NCI-H226 (cell line): ENCODE data around the gene RIPK3.
"Not testable (repeated sequence)": the region's sequence is repeated elsewhere in the genome, so short reads cannot be mapped to it uniquely, and the experiment has no call there.

Source experiments
- DNase-seq: peaks from one replicate; pipeline ENCODE4 v3.0.0-alpha.2; 2015

Gene RIPK3

GRCh38 chr14:24340606-24341005 is 815 bp upstream of the RIPK3 start:
- no peak for DNase-seq

GRCh38 chr14:24338843-24339242 is 948 bp downstream of the RIPK3 start:
- no peak for DNase-seq

- no peak for DNase-seq
Measured at GRCh38 chr14:24337824-24338175, 2.0 kb downstream of the RIPK3 start.

GRCh38 chr14:24337144-24337823 is 2.5 kb downstream of the RIPK3 start:
- DNase-seq: no peak

- DNase-seq: no peak
Measured at GRCh38 chr14:24335461-24336171, 4.2 kb downstream of the RIPK3 start.

- no peak for DNase-seq
Measured at GRCh38 chr14:24334431-24335291, 5.1 kb downstream of the RIPK3 start, which contains the start of gene ADCY4. TSS of gene ADCY4 (minus strand) at chr14:24335071. CDS start at chr14:24334652, 419 bp downstream.

- peak; percentile 20 for DNase-seq
Measured at GRCh38 chr14:24332268-24332993, 7.4 kb downstream of the RIPK3 start.

GRCh38 chr14:24331731-24332267 is 8.0 kb downstream of the RIPK3 start:
- no peak for DNase-seq

GRCh38 chr14:24330973-24331674 is 8.7 kb downstream of the RIPK3 start:
- no peak for DNase-seq

GRCh38 chr14:24329736-24330135 is 10.1 kb downstream of the RIPK3 start:
- DNase-seq: no peak

- DNase-seq: no peak
Measured at GRCh38 chr14:24329073-24329663, 10.6 kb downstream of the RIPK3 start.

- DNase-seq: not testable (repeated sequence)
Measured at GRCh38 chr14:24327914-24328313, 11.9 kb downstream of the RIPK3 start.

- no peak for DNase-seq
Measured at GRCh38 chr14:24327303-24327702, 12.5 kb downstream of the RIPK3 start.

GRCh38 chr14:24325963-24326362 is 13.8 kb downstream of the RIPK3 start:
- DNase-seq: no peak

GRCh38 chr14:24325041-24325530 is 14.7 kb downstream of the RIPK3 start:
- DNase-seq: no peak

- no peak for DNase-seq
Measured at GRCh38 chr14:24324024-24324423, 15.8 kb downstream of the RIPK3 start.

- no peak for DNase-seq
Measured at GRCh38 chr14:24323341-24323740, 16.4 kb downstream of the RIPK3 start.

- DNase-seq: no peak
Measured at GRCh38 chr14:24322672-24323071, 17.1 kb downstream of the RIPK3 start.

GRCh38 chr14:24321212-24321975 is 18.4 kb downstream of the RIPK3 start:
- no peak for DNase-seq

- DNase-seq: peak; percentile 64
Measured at GRCh38 chr14:24317141-24317928, 22.5 kb downstream of the RIPK3 start.
